ENCODE measurements around the gene TRIM44. TPM values are rescaled to one million over a fixed set of nuclear protein-coding genes. Genes with fewer than 3 reads are reported as not detected.
"Not testable (repeated sequence)": the region's sequence is repeated elsewhere in the genome, so short reads cannot be mapped to it uniquely, and the experiment has no call there.

Gene TRIM44
- total and polyA plus RNA-seq, 2 donors: 7.4 to 18.7 TPM

DNA sequence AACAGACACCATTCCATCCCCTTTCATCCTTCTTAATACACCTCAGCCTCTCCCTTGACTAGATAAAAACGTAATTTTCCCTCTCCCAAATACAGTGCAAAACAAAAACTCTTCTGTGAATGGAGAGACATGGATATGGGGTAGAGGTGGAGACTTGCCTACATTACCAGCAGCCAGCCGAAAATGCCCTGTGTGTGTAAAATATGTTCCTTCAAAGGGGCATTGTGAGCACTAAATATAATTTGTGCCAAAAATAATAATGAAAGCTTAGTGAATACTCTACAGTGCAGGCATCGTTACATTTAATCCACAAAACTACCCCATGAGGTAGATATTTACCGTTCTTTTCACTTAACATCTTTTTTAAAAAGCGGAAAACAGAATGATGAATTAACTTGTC is 1.0 kb upstream of the TRIM44 start:
- Histone ChIP-seq H3K36me3 (ENCODE audit: control insufficient read depth in 2 of 2, insufficient read depth in 2 of 2, low read length in 1 of 2) (no peaks in the 10 kb centered on the region), H3K4me1 (ENCODE audit: control insufficient read depth in 2 of 2, insufficient read depth in 2 of 2, low read length in 2 of 2) (peaks cover 10 to 18% of the 10 kb centered on the region in 2 donors), H3K4me3 (ENCODE audit: low read length in 2 of 2) (peak overlapping the region in 1 of 2 donors; percentile 65), H3K9me3 (ENCODE audit: control insufficient read depth in 2 of 2, insufficient read depth in 1 of 2, low read length in 1 of 2) (peaks cover 0 to 16% of the 10 kb centered on the region in 2 donors), H3K27me3 (ENCODE audit: control insufficient read depth in 2 of 2, insufficient read depth in 1 of 2, low read length in 1 of 2) (peaks cover 0 to 7% of the 10 kb centered on the region in 2 donors), H3K27ac (ENCODE audit: low read depth in 1 of 2, low read length in 1 of 2) (no peak overlapping the region)
- 79% methylated on average over 5 of the region's 5 CpGs for WGBS
- no peak for DNase-seq (ENCODE audit: low read depth in 6 of 9, low spot score in 9 of 9)

GRCh38 chr11:35662061-35662648 is 420 bp upstream of the TRIM44 start:
- peaks cover 0 to 16% of the 10 kb centered on the region in 2 donors for H3K9me3 ChIP-seq (ENCODE audit: control insufficient read depth in 2 of 2, insufficient read depth in 1 of 2, low read length in 1 of 2)
- peak in 4 of 9 donors; percentile 5 to 34 (median 11) for DNase-seq (ENCODE audit: low read depth in 6 of 9, low spot score in 9 of 9)
- peaks cover 10 to 18% of the 10 kb centered on the region in 2 donors for H3K4me1 ChIP-seq (ENCODE audit: control insufficient read depth in 2 of 2, insufficient read depth in 2 of 2, low read length in 2 of 2)
- no peaks in the 10 kb centered on the region for H3K36me3 ChIP-seq (ENCODE audit: control insufficient read depth in 2 of 2, insufficient read depth in 2 of 2, low read length in 1 of 2)
- H3K4me3 ChIP-seq (ENCODE audit: low read length in 2 of 2): peak overlapping the region; percentile 65 to 81
- WGBS: 5% methylated on average over 12 of the region's 12 CpGs
- peak overlapping the region; percentile 78 to 83 for H3K27ac ChIP-seq (ENCODE audit: low read depth in 1 of 2, low read length in 1 of 2)
- peaks cover 0 to 7% of the 10 kb centered on the region in 2 donors for H3K27me3 ChIP-seq (ENCODE audit: control insufficient read depth in 2 of 2, insufficient read depth in 1 of 2, low read length in 1 of 2)

- DNase-seq (ENCODE audit: low read depth in 6 of 9, low spot score in 9 of 9): peak in 1 of 9 donors; percentile 6
- Histone ChIP-seq H3K27ac (ENCODE audit: low read depth in 1 of 2, low read length in 1 of 2) (peak overlapping the region in 1 of 2 donors; percentile 78), H3K4me1 (ENCODE audit: control insufficient read depth in 2 of 2, insufficient read depth in 2 of 2, low read length in 2 of 2) (peaks cover 10 to 18% of the 10 kb centered on the region in 2 donors), H3K9me3 (ENCODE audit: control insufficient read depth in 2 of 2, insufficient read depth in 1 of 2, low read length in 1 of 2) (peaks cover 0 to 16% of the 10 kb centered on the region in 2 donors), H3K4me3 (ENCODE audit: low read length in 2 of 2) (peak overlapping the region; percentile 65 to 81), H3K27me3 (ENCODE audit: control insufficient read depth in 2 of 2, insufficient read depth in 1 of 2, low read length in 1 of 2) (peaks cover 0 to 7% of the 10 kb centered on the region in 2 donors), H3K36me3 (ENCODE audit: control insufficient read depth in 2 of 2, insufficient read depth in 2 of 2, low read length in 1 of 2) (no peaks in the 10 kb centered on the region)
- WGBS: 93% methylated on average over 10 of the region's 10 CpGs
Measured at GRCh38 chr11:35663408-35663702, 780 bp downstream of the TRIM44 start.

DNA sequence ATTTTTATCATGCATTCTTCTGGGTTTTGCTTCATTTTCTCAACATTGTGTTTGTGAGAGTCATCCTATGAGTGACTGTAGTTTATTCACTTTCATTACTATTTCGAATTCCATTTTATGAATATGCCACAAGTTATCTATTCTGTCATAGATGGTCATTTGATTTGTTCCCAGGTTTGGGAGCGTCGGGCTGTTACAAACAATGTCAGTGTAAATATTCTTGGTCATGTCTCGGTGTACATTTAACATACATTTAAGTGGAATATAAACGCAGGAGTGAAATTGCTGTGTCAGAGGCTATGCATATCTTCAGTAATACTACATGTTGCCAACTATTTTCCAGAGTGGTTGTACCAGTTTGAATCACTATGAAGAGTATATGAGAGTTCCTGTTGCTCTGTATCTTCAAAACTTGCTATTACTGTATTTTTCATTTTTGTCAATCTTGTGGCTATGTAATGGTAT is 2.4 kb downstream of the TRIM44 start:
- WGBS: 99% methylated on average over 5 of the region's 5 CpGs
- H3K4me1 ChIP-seq (ENCODE audit: control insufficient read depth in 2 of 2, insufficient read depth in 2 of 2, low read length in 2 of 2): peaks cover 10 to 18% of the 10 kb centered on the region in 2 donors
- H3K27me3 ChIP-seq (ENCODE audit: control insufficient read depth in 2 of 2, insufficient read depth in 1 of 2, low read length in 1 of 2): peaks cover 0 to 6% of the 10 kb centered on the region in 2 donors
- no peak overlapping the region for H3K27ac ChIP-seq (ENCODE audit: low read depth in 1 of 2, low read length in 1 of 2)
- no peaks in the 10 kb centered on the region for H3K36me3 ChIP-seq (ENCODE audit: control insufficient read depth in 2 of 2, insufficient read depth in 2 of 2, low read length in 1 of 2)
- DNase-seq (ENCODE audit: low read depth in 6 of 9, low spot score in 9 of 9): no peak
- peaks cover 0 to 16% of the 10 kb centered on the region in 2 donors for H3K9me3 ChIP-seq (ENCODE audit: control insufficient read depth in 2 of 2, insufficient read depth in 1 of 2, low read length in 1 of 2)
- H3K4me3 ChIP-seq (ENCODE audit: low read length in 2 of 2): no peak overlapping the region

DNA sequence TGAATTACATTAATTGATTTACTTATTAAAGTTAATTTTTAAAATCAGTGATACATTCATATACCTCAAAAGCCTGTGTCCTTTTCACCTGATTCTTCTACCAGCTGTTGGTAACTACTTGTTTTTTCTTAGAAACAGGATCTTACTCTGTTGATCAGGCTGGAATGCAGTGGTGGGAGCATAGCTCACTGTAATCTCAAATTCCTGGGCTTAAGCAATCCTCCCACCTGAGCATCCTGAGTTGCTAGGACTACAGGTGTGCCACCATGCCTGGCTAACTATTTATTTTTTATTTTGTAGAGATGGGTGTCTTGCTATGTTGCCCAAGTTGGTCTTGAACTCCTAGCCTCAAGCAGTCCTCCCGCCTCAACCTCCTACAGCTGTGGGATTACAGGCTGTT is 4.7 kb downstream of the TRIM44 start:
- no peak for DNase-seq (ENCODE audit: low read depth in 6 of 9, low spot score in 9 of 9)
- Histone ChIP-seq H3K36me3 (ENCODE audit: control insufficient read depth in 2 of 2, insufficient read depth in 2 of 2, low read length in 1 of 2) (no peaks in the 10 kb centered on the region), H3K27me3 (ENCODE audit: control insufficient read depth in 2 of 2, insufficient read depth in 1 of 2, low read length in 1 of 2) (no peaks in the 10 kb centered on the region), H3K9me3 (ENCODE audit: control insufficient read depth in 2 of 2, insufficient read depth in 1 of 2, low read length in 1 of 2) (peaks cover 0 to 16% of the 10 kb centered on the region in 2 donors), H3K4me1 (ENCODE audit: control insufficient read depth in 2 of 2, insufficient read depth in 2 of 2, low read length in 2 of 2) (peaks cover 10 to 12% of the 10 kb centered on the region in 2 donors), H3K27ac (ENCODE audit: low read depth in 1 of 2, low read length in 1 of 2) (no peak overlapping the region), H3K4me3 (ENCODE audit: low read length in 2 of 2) (no peak overlapping the region)
- WGBS: 98% methylated on average over 1 of the region's 1 CpG

- 96% methylated on average over 3 of the region's 3 CpGs for whole genome bisulfite sequencing
- not testable (repeated sequence) for H3K27me3 ChIP-seq (ENCODE audit: control insufficient read depth in 2 of 2, insufficient read depth in 1 of 2, low read length in 1 of 2); H3K27ac ChIP-seq (ENCODE audit: low read depth in 1 of 2, low read length in 1 of 2); H3K4me3 ChIP-seq (ENCODE audit: low read length in 2 of 2); H3K4me1 ChIP-seq (ENCODE audit: control insufficient read depth in 2 of 2, insufficient read depth in 2 of 2, low read length in 2 of 2); DNase-seq (ENCODE audit: low read depth in 6 of 9, low spot score in 9 of 9); H3K36me3 ChIP-seq (ENCODE audit: control insufficient read depth in 2 of 2, insufficient read depth in 2 of 2, low read length in 1 of 2)
- peaks cover 0 to 11% of the 10 kb centered on the region in 2 donors for H3K9me3 ChIP-seq (ENCODE audit: control insufficient read depth in 2 of 2, insufficient read depth in 1 of 2, low read length in 1 of 2)
Measured at GRCh38 chr11:35668350-35668749, 5.8 kb downstream of the TRIM44 start.

DNA sequence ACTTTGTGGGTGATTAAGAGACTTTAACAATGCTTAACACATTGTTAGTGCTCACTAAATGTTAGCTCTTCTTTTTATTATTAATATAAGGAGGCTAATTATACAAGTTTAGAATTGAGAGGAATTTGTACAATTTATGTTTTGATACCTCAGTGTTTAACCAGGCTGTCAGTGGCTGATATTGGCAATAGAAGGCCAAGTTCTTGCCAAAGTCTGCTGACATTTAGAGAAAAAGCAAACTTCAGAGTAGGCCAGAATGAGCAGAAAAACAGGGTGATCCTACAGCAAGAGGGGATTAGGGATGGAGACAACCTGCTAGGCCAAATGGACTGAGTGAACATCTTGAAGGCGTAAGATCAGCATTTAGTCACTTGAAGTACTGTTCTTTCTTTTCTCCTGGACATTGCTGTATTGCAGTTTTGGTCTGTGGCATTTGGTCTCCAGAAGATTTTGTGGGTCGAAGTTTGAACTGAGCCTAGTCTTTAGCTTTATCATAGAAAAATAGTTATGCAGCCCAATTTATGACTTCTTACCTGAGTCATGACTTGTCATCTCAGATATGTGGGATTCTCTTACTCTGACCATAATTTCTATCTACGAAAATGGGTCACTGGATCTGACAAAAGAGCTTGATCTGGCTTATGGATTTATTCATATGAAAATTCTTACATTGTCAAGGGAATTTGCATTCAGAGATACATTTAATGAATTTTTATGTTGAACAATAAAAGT is 9.0 kb downstream of the TRIM44 start:
- peaks cover 0 to 2% of the 10 kb centered on the region in 2 donors for H3K4me1 ChIP-seq (ENCODE audit: control insufficient read depth in 2 of 2, insufficient read depth in 2 of 2, low read length in 2 of 2)
- 99% methylated on average over 3 of the region's 3 CpGs for WGBS
- no peak for DNase-seq (ENCODE audit: low read depth in 6 of 9, low spot score in 9 of 9)

GRCh38 chr11:35672608-35673007 is 10.0 kb downstream of the TRIM44 start:
- Histone ChIP-seq H3K27me3 (ENCODE audit: control insufficient read depth in 2 of 2, insufficient read depth in 1 of 2, low read length in 1 of 2) (no peaks in the 10 kb centered on the region), H3K4me1 (ENCODE audit: control insufficient read depth in 2 of 2, insufficient read depth in 2 of 2, low read length in 2 of 2) (peaks cover 0 to 2% of the 10 kb centered on the region in 2 donors), H3K27ac (ENCODE audit: low read depth in 1 of 2, low read length in 1 of 2) (no peak overlapping the region), H3K36me3 (ENCODE audit: control insufficient read depth in 2 of 2, insufficient read depth in 2 of 2, low read length in 1 of 2) (no peaks in the 10 kb centered on the region), H3K4me3 (ENCODE audit: low read length in 2 of 2) (no peak overlapping the region), H3K9me3 (ENCODE audit: control insufficient read depth in 2 of 2, insufficient read depth in 1 of 2, low read length in 1 of 2) (no peaks in the 10 kb centered on the region)
- DNase-seq (ENCODE audit: low read depth in 6 of 9, low spot score in 9 of 9): no peak
- WGBS: 99% methylated on average over 3 of the region's 3 CpGs

More for the DNA sequence above, 9.0 kb downstream of the TRIM44 start:
- Histone ChIP-seq H3K36me3 (ENCODE audit: control insufficient read depth in 2 of 2, insufficient read depth in 2 of 2, low read length in 1 of 2) (no peaks in the 10 kb centered on the region), H3K9me3 (ENCODE audit: control insufficient read depth in 2 of 2, insufficient read depth in 1 of 2, low read length in 1 of 2) (peaks cover 0 to under 1% of the 10 kb centered on the region in 2 donors), H3K27ac (ENCODE audit: low read depth in 1 of 2, low read length in 1 of 2) (no peak overlapping the region), H3K4me3 (ENCODE audit: low read length in 2 of 2) (no peak overlapping the region), H3K27me3 (ENCODE audit: control insufficient read depth in 2 of 2, insufficient read depth in 1 of 2, low read length in 1 of 2) (no peaks in the 10 kb centered on the region)

GRCh38 chr11:35675901-35676610 is 13.5 kb downstream of the TRIM44 start:
- no peaks in the 10 kb centered on the region for H3K9me3 ChIP-seq (ENCODE audit: control insufficient read depth in 2 of 2, insufficient read depth in 1 of 2, low read length in 1 of 2)
- H3K27ac ChIP-seq (ENCODE audit: low read depth in 1 of 2, low read length in 1 of 2): no peak overlapping the region
- peaks cover 0 to 2% of the 10 kb centered on the region in 2 donors for H3K4me1 ChIP-seq (ENCODE audit: control insufficient read depth in 2 of 2, insufficient read depth in 2 of 2, low read length in 2 of 2)
- DNase-seq (ENCODE audit: low read depth in 6 of 9, low spot score in 9 of 9): no peak
- H3K36me3 ChIP-seq (ENCODE audit: control insufficient read depth in 2 of 2, insufficient read depth in 2 of 2, low read length in 1 of 2): no peaks in the 10 kb centered on the region
- WGBS: 98% methylated on average over 1 of the region's 1 CpG
- H3K27me3 ChIP-seq (ENCODE audit: control insufficient read depth in 2 of 2, insufficient read depth in 1 of 2, low read length in 1 of 2): no peaks in the 10 kb centered on the region
- H3K4me3 ChIP-seq (ENCODE audit: low read length in 2 of 2): no peak overlapping the region
